Measurements from ENCODE around the gene PRRT2.
A peak's percentile ranks its signal among the peaks of the same experiment; 100 is the strongest.
"Not testable (repeated sequence)": the region's sequence is repeated elsewhere in the genome, so short reads cannot be mapped to it uniquely, and the experiment has no call there.

PRRT2 gene

GRCh38 chr16:29784157-29784556, 27.8 kb upstream of the PRRT2 start:
- DNase-seq (ENCODE audit: low read depth) = no peak
- no peak for TF ChIP-seq CTCF (IDR thresholded peaks at IDR 0.05; ENCODE audit: low read length, missing control alignments)
- no peak overlapping the region for H3K4me3 ChIP-seq (replicated peaks; ENCODE audit: low read depth, low read length)

GRCh38 chr16:29784901-29785500, 27.0 kb upstream of the PRRT2 start:
- peak; percentile 83 for TF ChIP-seq CTCF (IDR thresholded peaks at IDR 0.05; ENCODE audit: low read length, missing control alignments)
- DNase-seq (ENCODE audit: low read depth) = peak; percentile 72
- peak overlapping the region; percentile 15 for H3K4me3 ChIP-seq (replicated peaks; ENCODE audit: low read depth, low read length)

DNA sequence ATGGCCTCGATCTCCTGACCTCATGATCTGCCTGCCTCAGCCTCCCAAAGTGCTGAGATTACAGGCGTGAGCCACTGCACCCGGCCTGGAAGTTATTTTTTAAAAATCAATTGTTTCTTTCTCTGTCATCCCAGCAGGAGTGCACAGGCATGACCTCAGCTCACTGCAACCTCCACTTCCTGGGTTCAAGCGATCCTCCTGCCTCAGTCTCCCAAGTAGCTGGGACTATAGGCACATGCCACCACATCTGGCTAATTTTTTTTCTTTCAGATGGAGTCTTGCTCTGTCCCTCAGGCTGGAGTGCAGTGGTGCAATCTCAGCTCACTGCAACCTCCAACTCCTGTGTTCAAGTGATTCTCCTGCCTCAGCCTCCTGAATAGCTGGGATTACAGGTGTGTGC, 24.8 kb upstream of the PRRT2 start:
- not testable (repeated sequence) for H3K4me3 ChIP-seq (replicated peaks; ENCODE audit: low read depth, low read length); DNase-seq (ENCODE audit: low read depth)

- H3K4me3 ChIP-seq (replicated peaks; ENCODE audit: low read depth, low read length) = peak overlapping the region; percentile 76
- no peak for TF ChIP-seq CTCF (IDR thresholded peaks at IDR 0.05; ENCODE audit: low read length, missing control alignments)
- DNase-seq (ENCODE audit: low read depth) = no peak
These were observed 22.2 kb upstream of the PRRT2 start for GRCh38 chr16:29789775-29790182.

GRCh38 chr16:29790183-29790948, 21.6 kb upstream of the PRRT2 start, which contains the start of gene KIF22:
Gene KIF22, plus strand, starts transcription at chr16:29790751. Its CDS starts 9 bp downstream, at chr16:29790760.
- DNase-seq (ENCODE audit: low read depth) = peak; percentile 99
- peak; percentile 55 for TF ChIP-seq CTCF (IDR thresholded peaks at IDR 0.05; ENCODE audit: low read length, missing control alignments)
- peak within 1 kb of the TSS; percentile 76 for H3K4me3 ChIP-seq (replicated peaks; ENCODE audit: low read depth, low read length)

GRCh38 chr16:29790949-29791844, 20.8 kb upstream of the PRRT2 start:
- no peak for TF ChIP-seq CTCF (IDR thresholded peaks at IDR 0.05; ENCODE audit: low read length, missing control alignments)
- peak overlapping the region; percentile 76 for H3K4me3 ChIP-seq (replicated peaks; ENCODE audit: low read depth, low read length)
- DNase-seq (ENCODE audit: low read depth) = no peak
